H9 (cell line): ENCODE results near the gene EIF2D. TPM values are rescaled to one million over a fixed set of nuclear protein-coding genes. Genes with fewer than 3 reads are reported as not detected.

Experiments used
- DNase-seq: peaks from one replicate; pipeline ENCODE4 v3.0.0-alpha.2; 2017
- H2AFZ ChIP-seq: one replicate; pipeline ENCODE4 v1.6.1; 2013; ENCODE audit warnings: mild to moderate bottlenecking, low read length, control low read depth, moderate library complexity
- H2AK5ac ChIP-seq: 2 replicates; pipeline ENCODE4 v1.6.1; 2013; ENCODE audit warnings: low read length, control low read depth, mixed read lengths; ENCODE audit not compliant: insufficient read length
- H2BK120ac ChIP-seq: one replicate; pipeline ENCODE4 v1.6.1; 2013; ENCODE audit warnings: low read depth, mild to moderate bottlenecking, low read length, control low read depth, inconsistent platforms; ENCODE audit not compliant: poor library complexity, severe bottlenecking
- H2BK12ac ChIP-seq: 2 replicates; pipeline ENCODE4 v1.6.1; 2013; ENCODE audit warnings: low read length, control low read depth, mixed read lengths, low read depth; ENCODE audit not compliant: insufficient read length
- H2BK15ac ChIP-seq: 2 replicates; pipeline ENCODE4 v1.6.1; 2013; ENCODE audit warnings: low read depth, low read length, control low read depth
- H2BK20ac ChIP-seq: one replicate; pipeline ENCODE4 v1.6.1; 2013; ENCODE audit warnings: low read depth, mild to moderate bottlenecking, low read length, control low read depth, inconsistent platforms; ENCODE audit not compliant: poor library complexity, severe bottlenecking
- H2BK5ac ChIP-seq: 2 replicates; pipeline ENCODE4 v1.6.1; 2013; ENCODE audit warnings: low read length, control low read depth, mixed read lengths; ENCODE audit not compliant: insufficient read length
- H3K14ac ChIP-seq: 2 replicates; pipeline ENCODE4 v1.6.1; 2013; ENCODE audit warnings: low read length, control low read depth; ENCODE audit not compliant: insufficient read depth
- H3K18ac ChIP-seq: 2 replicates; pipeline ENCODE4 v1.6.1; 2013; ENCODE audit warnings: low read depth, mild to moderate bottlenecking, mixed read lengths, low read length, control low read depth; ENCODE audit not compliant: insufficient read length
- H3K23ac ChIP-seq: 2 replicates; pipeline ENCODE4 v1.6.1; 2013; ENCODE audit warnings: low read length, control low read depth, mixed read lengths, low read depth; ENCODE audit not compliant: insufficient read length
- H3K23me2 ChIP-seq: 2 replicates; pipeline ENCODE4 v1.6.1; 2013; ENCODE audit warnings: low read depth, mild to moderate bottlenecking, mixed read lengths, low read length, control low read depth; ENCODE audit not compliant: insufficient read length, poor library complexity, severe bottlenecking
- H3K27ac ChIP-seq: 2 replicates; pipeline ENCODE4 v1.5.1; 2013; ENCODE audit warnings: low read length, control low read depth, mixed read lengths, low read depth; ENCODE audit not compliant: insufficient read length
- H3K27me3 ChIP-seq: 2 replicates; pipeline ENCODE4 v1.6.1; 2013; ENCODE audit warnings: low read length, control low read depth, inconsistent platforms; ENCODE audit not compliant: insufficient read depth
- H3K4ac ChIP-seq: 2 replicates; pipeline ENCODE4 v1.6.1; 2013; ENCODE audit warnings: low read depth, mild to moderate bottlenecking, control low read depth, inconsistent platforms, low read length, moderate library complexity
- H3K4me1 ChIP-seq: 2 replicates; pipeline ENCODE4 v1.6.1; 2013; ENCODE audit warnings: low read length, control low read depth, inconsistent platforms; ENCODE audit not compliant: insufficient read depth
- H3K4me2 ChIP-seq: 2 replicates; pipeline ENCODE4 v1.6.1; 2013; ENCODE audit warnings: low read length, control low read depth, mixed read lengths; ENCODE audit not compliant: insufficient read length, insufficient read depth
- H3K56ac ChIP-seq: 2 replicates; pipeline ENCODE4 v1.6.1; 2013; ENCODE audit warnings: low read depth, mild to moderate bottlenecking, mixed read lengths, low read length, control low read depth; ENCODE audit not compliant: insufficient read length
- H3K79me1 ChIP-seq: 2 replicates; pipeline ENCODE4 v1.6.1; 2013; ENCODE audit warnings: low read depth, mild to moderate bottlenecking, moderate library complexity, low read length, control low read depth, inconsistent platforms; ENCODE audit not compliant: insufficient read depth, poor library complexity, severe bottlenecking
- H3K79me2 ChIP-seq: 2 replicates; pipeline ENCODE4 v1.6.1; 2013; ENCODE audit warnings: low read length, control low read depth, inconsistent platforms; ENCODE audit not compliant: insufficient read depth
- H3K9ac ChIP-seq: 2 replicates; pipeline ENCODE4 v1.6.1; 2013; ENCODE audit warnings: low read length, control low read depth, mixed read lengths; ENCODE audit not compliant: insufficient read length; ENCODE audit errors: extremely low read depth
- H3K9me3 ChIP-seq: one replicate; pipeline ENCODE4 v1.6.1; 2013; ENCODE audit warnings: low read depth, low read length, inconsistent platforms; ENCODE audit not compliant: control insufficient read depth
- H3T11ph ChIP-seq: one replicate; pipeline ENCODE4 v1.6.1; 2013; ENCODE audit warnings: mild to moderate bottlenecking, low read length, control low read depth, inconsistent platforms
- H4K20me1 ChIP-seq: one replicate; pipeline ENCODE4 v1.6.1; 2013; ENCODE audit not compliant: control insufficient read depth, insufficient read length, insufficient read depth
- H4K5ac ChIP-seq: 2 replicates; pipeline ENCODE4 v1.6.1; 2013; ENCODE audit warnings: low read depth, mild to moderate bottlenecking, mixed read lengths, low read length, control low read depth; ENCODE audit not compliant: insufficient read length
- H4K8ac ChIP-seq: replicated peaks from 2 replicates; pipeline ENCODE4 v1.6.1; 2013; ENCODE audit warnings: low read length, control low read depth, mixed read lengths, low read depth; ENCODE audit not compliant: insufficient read length
- H4K91ac ChIP-seq: 2 replicates; pipeline ENCODE4 v1.6.1; 2013; ENCODE audit warnings: low read depth, mild to moderate bottlenecking, moderate library complexity, mixed read lengths, low read length, control low read depth; ENCODE audit not compliant: insufficient read length
- H3K27ac Mint-ChIP-seq, 3 experiments: 2 replicates in 2 of 3; 3 replicates in 1 of 3; pipeline ENCODE4 v1.8.0; 2020 to 2021; ENCODE audit warnings: mixed read lengths in 3 of 3, mild to moderate bottlenecking in 1 of 3, moderate library complexity in 1 of 3
- H3K27me3 Mint-ChIP-seq: 2 replicates; pipeline ENCODE4 v1.8.0; 2021; ENCODE audit warnings: low read depth, mild to moderate bottlenecking, moderate library complexity, mixed read lengths
- H3K36me3 Mint-ChIP-seq, 3 experiments: 2 replicates in 2 of 3; 3 replicates in 1 of 3; pipeline ENCODE4 v1.8.0; 2020 to 2021; ENCODE audit warnings: low read depth in 3 of 3, mixed read lengths in 3 of 3; ENCODE audit not compliant: insufficient read depth in 1 of 3
- H3K4me1 Mint-ChIP-seq, 2 experiments: 2 replicates each; pipeline ENCODE4 v1.8.0; 2020; ENCODE audit warnings: mixed read lengths in 2 of 2
- H3K4me3 Mint-ChIP-seq, 2 experiments: 2 replicates in 1 of 2; 3 replicates in 1 of 2; pipeline ENCODE4 v1.8.0; 2020 to 2021; ENCODE audit warnings: mild to moderate bottlenecking in 2 of 2, mixed read lengths in 2 of 2, moderate library complexity in 1 of 2
- H3K9me3 Mint-ChIP-seq, 2 experiments: 2 replicates in 1 of 2; 3 replicates in 1 of 2; pipeline ENCODE4 v1.8.0; 2020; ENCODE audit warnings: mild to moderate bottlenecking in 2 of 2, mixed read lengths in 2 of 2, moderate library complexity in 1 of 2
- WGBS: extraction: QIAGEN DNeasy Blood & Tissue Kit; methylation state at CpG from one replicate; pipeline ENCODE4 v1.1.7; 2013; ENCODE audit warnings: missing lambda C conversion rate, low lambda C conversion rate, mixed read lengths; ENCODE audit not compliant: insufficient read length; ENCODE audit errors: extremely low coverage; 5-methylcytosine and 5-hydroxymethylcytosine counted together
- total RNA-seq: library from RNA; stranded (reverse); gene quantifications from 2 replicates; pipeline ENCODE4 v1.2.1, GENCODE V29; 2021
- TF ChIP-seq, protein P1 (sequence below): fragments of 200-600 bp; sonication (generic); conservative IDR thresholded peaks from 3 replicates; pipeline ENCODE4 v1.8.0; 2021; ENCODE audit warnings: antibody characterized with exemption, mild to moderate bottlenecking

Gene EIF2D
- total RNA-seq, 1 experiment from 2014 or later = 35.8 TPM

GRCh38 chr1:206580438-206581113 lies 31.7 kb downstream of the EIF2D start:
- Histone ChIP-seq H3K4me2 (no peak overlapping the region), H3K18ac (no peak overlapping the region), H3K56ac (no peak overlapping the region), H3K79me2 (no peaks in the 10 kb centered on the region), H4K8ac (no peak overlapping the region), H2BK20ac (no peak overlapping the region), H4K91ac (no peak overlapping the region), H4K20me1 (no peaks in the 10 kb centered on the region), H3K9ac (no peak overlapping the region), H3K79me1 (no peaks in the 10 kb centered on the region), H3K27me3 (no peaks in the 10 kb centered on the region), H3K23ac (no peak overlapping the region), H3K4me1 (no peaks in the 10 kb centered on the region), H2BK5ac (no peak overlapping the region), H3K27ac (no peak overlapping the region), H3K23me2 (no peaks in the 10 kb centered on the region), H3T11ph (no peak overlapping the region), H2BK12ac (no peak overlapping the region), H2AK5ac (no peak overlapping the region), H3K9me3 (no peaks in the 10 kb centered on the region), H3K14ac (no peak overlapping the region), H3K4ac (no peak overlapping the region), H2BK15ac (no peak overlapping the region), H2BK120ac (no peak overlapping the region), H2AFZ (no peak overlapping the region), H4K5ac (no peak overlapping the region)
- H3K4me3 Mint-ChIP-seq = no peak overlapping the region; a peak in 1 of 5 replicates
- no peak overlapping the region; a peak in 1 of 7 replicates for H3K27ac Mint-ChIP-seq
- DNase-seq = no peak
- TF ChIP-seq, protein P1, sequence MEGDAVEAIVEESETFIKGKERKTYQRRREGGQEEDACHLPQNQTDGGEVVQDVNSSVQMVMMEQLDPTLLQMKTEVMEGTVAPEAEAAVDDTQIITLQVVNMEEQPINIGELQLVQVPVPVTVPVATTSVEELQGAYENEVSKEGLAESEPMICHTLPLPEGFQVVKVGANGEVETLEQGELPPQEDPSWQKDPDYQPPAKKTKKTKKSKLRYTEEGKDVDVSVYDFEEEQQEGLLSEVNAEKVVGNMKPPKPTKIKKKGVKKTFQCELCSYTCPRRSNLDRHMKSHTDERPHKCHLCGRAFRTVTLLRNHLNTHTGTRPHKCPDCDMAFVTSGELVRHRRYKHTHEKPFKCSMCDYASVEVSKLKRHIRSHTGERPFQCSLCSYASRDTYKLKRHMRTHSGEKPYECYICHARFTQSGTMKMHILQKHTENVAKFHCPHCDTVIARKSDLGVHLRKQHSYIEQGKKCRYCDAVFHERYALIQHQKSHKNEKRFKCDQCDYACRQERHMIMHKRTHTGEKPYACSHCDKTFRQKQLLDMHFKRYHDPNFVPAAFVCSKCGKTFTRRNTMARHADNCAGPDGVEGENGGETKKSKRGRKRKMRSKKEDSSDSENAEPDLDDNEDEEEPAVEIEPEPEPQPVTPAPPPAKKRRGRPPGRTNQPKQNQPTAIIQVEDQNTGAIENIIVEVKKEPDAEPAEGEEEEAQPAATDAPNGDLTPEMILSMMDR = no peak
- peaks cover 3 to 14% of the 10 kb centered on the region in 2 experiments for H3K4me1 Mint-ChIP-seq
- no peaks in the 10 kb centered on the region for H3K9me3 Mint-ChIP-seq
- no CpG with 5 or more reads among the region's 8 CpGs for WGBS
- peaks cover 3% of the 10 kb centered on the region for H3K27me3 Mint-ChIP-seq
- H3K36me3 Mint-ChIP-seq = no peaks in the 10 kb centered on the region
